ENCODE results near the gene RAB11A. TPM values are rescaled to one million over a fixed set of nuclear protein-coding genes. Genes with fewer than 3 reads are reported as not detected.

Gene RAB11A
- total RNA-seq, 3 donors from 2014 or later (not counting 1 experiment from before 2014, with no cell fraction given), result 84.7 to 97.1 (median 87.5) TPM

GRCh38 chr15:65845826-65846519, 23.3 kb upstream of the RAB11A start:
- DNase-seq (no peak), ATAC-seq (no peak)
- no peaks in the 10 kb centered on the region for H3K27me3 Mint-ChIP-seq (ENCODE audit: low read depth in 2 of 2)
- peaks cover 9% of the 10 kb centered on the region in 2 donors for H3K4me1 Mint-ChIP-seq
- Histone ChIP-seq H3K9me3 (ENCODE audit: control insufficient read depth, insufficient read depth, low read length) (no peaks in the 10 kb centered on the region), H3K36me3 (ENCODE audit: control insufficient read depth, insufficient read depth, low read length) (no peaks in the 10 kb centered on the region), H3K27me3 (ENCODE audit: control insufficient read depth, insufficient read depth, low read length) (no peaks in the 10 kb centered on the region), H3K4me3 (ENCODE audit: low read length) (no peak overlapping the region), H3K27ac (ENCODE audit: low read length) (no peak overlapping the region), H3K4me1 (ENCODE audit: control insufficient read depth, insufficient read depth, low read length) (no peaks in the 10 kb centered on the region)
- H3K9me3 Mint-ChIP-seq, result no peaks in the 10 kb centered on the region
- H3K27ac Mint-ChIP-seq, result no peak overlapping the region
- H3K4me3 Mint-ChIP-seq, result no peak overlapping the region
- intact Hi-C loops (cut with micrococcal nuclease), result no loop called here
- WGBS (ENCODE audit: insufficient coverage), result 81% methylated on average over 9 of the region's 9 CpGs
- no peak for TF ChIP-seq CTCF (IDR thresholded peaks at IDR 0.05)
- no peaks in the 10 kb centered on the region for H3K36me3 Mint-ChIP-seq

GRCh38 chr15:65847989-65848388, 21.3 kb upstream of the RAB11A start:
- Mint-ChIP-seq H3K4me3 (no peak overlapping the region), H3K4me1 (peaks cover 9% of the 10 kb centered on the region in 2 donors), H3K9me3 (no peaks in the 10 kb centered on the region), H3K27me3 (ENCODE audit: low read depth in 2 of 2) (no peaks in the 10 kb centered on the region), H3K36me3 (no peaks in the 10 kb centered on the region), H3K27ac (peak overlapping the region in 1 of 2 donors; percentile 31)
- Histone ChIP-seq H3K27me3 (ENCODE audit: control insufficient read depth, insufficient read depth, low read length) (no peaks in the 10 kb centered on the region), H3K9me3 (ENCODE audit: control insufficient read depth, insufficient read depth, low read length) (no peaks in the 10 kb centered on the region), H3K4me1 (ENCODE audit: control insufficient read depth, insufficient read depth, low read length) (no peaks in the 10 kb centered on the region), H3K36me3 (ENCODE audit: control insufficient read depth, insufficient read depth, low read length) (no peaks in the 10 kb centered on the region), H3K4me3 (ENCODE audit: low read length) (no peak overlapping the region), H3K27ac (ENCODE audit: low read length) (no peak overlapping the region)
- no peak for TF ChIP-seq CTCF (IDR thresholded peaks at IDR 0.05)
- intact Hi-C loops (cut with micrococcal nuclease), result no loop called here
- no peak for ATAC-seq
- DNase-seq, result no peak

GRCh38 chr15:65851981-65852380, 17.3 kb upstream of the RAB11A start:
- no peaks in the 10 kb centered on the region for H3K9me3 Mint-ChIP-seq
- WGBS (ENCODE audit: insufficient coverage), result 88% methylated on average over 5 of the region's 5 CpGs
- H3K36me3 Mint-ChIP-seq, result no peaks in the 10 kb centered on the region

More at GRCh38 chr15:65851981-65852380, 17.3 kb upstream of the RAB11A start:
- Mint-ChIP-seq H3K27ac (no peak overlapping the region), H3K4me1 (peaks cover 12 to 17% of the 10 kb centered on the region in 2 donors), H3K27me3 (ENCODE audit: low read depth in 2 of 2) (no peaks in the 10 kb centered on the region), H3K4me3 (no peak overlapping the region)
- ATAC-seq (no peak), DNase-seq (no peak)
- TF ChIP-seq CTCF (IDR thresholded peaks at IDR 0.05), result no peak
- Histone ChIP-seq H3K4me1 (ENCODE audit: control insufficient read depth, insufficient read depth, low read length) (peaks cover 3% of the 10 kb centered on the region), H3K4me3 (ENCODE audit: low read length) (no peak overlapping the region), H3K27ac (ENCODE audit: low read length) (no peak overlapping the region), H3K9me3 (ENCODE audit: control insufficient read depth, insufficient read depth, low read length) (no peaks in the 10 kb centered on the region), H3K27me3 (ENCODE audit: control insufficient read depth, insufficient read depth, low read length) (no peaks in the 10 kb centered on the region), H3K36me3 (ENCODE audit: control insufficient read depth, insufficient read depth, low read length) (no peaks in the 10 kb centered on the region)
- intact Hi-C loops (cut with micrococcal nuclease), result no loop called here
